ENCODE data around the gene CLDN19.

- TF ChIP-seq CTCF (IDR thresholded peaks at IDR 0.05; ENCODE audit: low read depth, low read length) = no peak
- no peak for TF ChIP-seq POLR2A (IDR thresholded peaks at IDR 0.05; ENCODE audit: extremely low read depth, insufficient read length)
Observed at GRCh38 chr1:42741706-42742105, 1.7 kb upstream of the CLDN19 start.

Measured in NB4 (cell line).